C4-2B (cell line): ENCODE data around the gene MAP1LC3B.

Source experiments
- H3K27ac ChIP-seq: fragments of 450-650 bp; 2 replicates; pipeline ENCODE4 v1.5.1; 2017
- CTCF ChIP-seq: fragments of 450-650 bp; conservative IDR thresholded peaks from 2 replicates; pipeline ENCODE4 v1.5.1; 2017; ENCODE audit warnings: mild to moderate bottlenecking
- ZFX ChIP-seq: fragments of 450-650 bp; IDR thresholded peaks from 2 replicates; pipeline ENCODE4 v1.6.1; 2017

The MAP1LC3B gene

GRCh38 chr16:87407511-87408112, 15.5 kb downstream of the MAP1LC3B start:
- TF ChIP-seq ZFX (no peak), CTCF (no peak)
- H3K27ac ChIP-seq, result no peak overlapping the region

- no peak for TF ChIP-seq CTCF
- no peak overlapping the region for H3K27ac ChIP-seq
These were observed 17.0 kb downstream of the MAP1LC3B start for GRCh38 chr16:87409153-87409552.

GRCh38 chr16:87409781-87410180, 17.6 kb downstream of the MAP1LC3B start:
- TF ChIP-seq CTCF (no peak), ZFX (no peak)
- no peak overlapping the region for H3K27ac ChIP-seq

- TF ChIP-seq CTCF (no peak), ZFX (no peak)
- H3K27ac ChIP-seq, result no peak overlapping the region
These were observed 18.4 kb downstream of the MAP1LC3B start for GRCh38 chr16:87410530-87410929.

GRCh38 chr16:87410968-87411367, 18.8 kb downstream of the MAP1LC3B start:
- TF ChIP-seq CTCF (no peak), ZFX (no peak)
- no peak overlapping the region for H3K27ac ChIP-seq

- TF ChIP-seq CTCF, result no peak
- no peak for TF ChIP-seq ZFX
These were observed 19.5 kb downstream of the MAP1LC3B start for GRCh38 chr16:87411375-87412271.

GRCh38 chr16:87412371-87412995, 20.3 kb downstream of the MAP1LC3B start:
- H3K27ac ChIP-seq, result no peak overlapping the region
- TF ChIP-seq ZFX, result no peak
- no peak for TF ChIP-seq CTCF

More at GRCh38 chr16:87411375-87412271, 19.5 kb downstream of the MAP1LC3B start:
- no peak overlapping the region for H3K27ac ChIP-seq
